Hepatocyte (in vitro differentiated cells): ENCODE measurements around the gene ZBTB7A.

ENCODE experiments used
- EZH2 ChIP-seq: fragments of 200-600 bp; sonication (generic); IDR thresholded peaks from 2 replicates; pipeline ENCODE4 v1.6.1; 2016; ENCODE audit warnings: antibody characterized with exemption, mild to moderate bottlenecking, borderline replicate concordance
- EZH2phosphoT487 ChIP-seq: fragments of 200-600 bp; sonication (generic); IDR thresholded peaks from one replicate; pipeline ENCODE4 v1.6.1; 2018; ENCODE audit warnings: antibody characterized with exemption, mild to moderate bottlenecking, low read depth, moderate library complexity; ENCODE audit not compliant: unreplicated experiment, severe bottlenecking
- TF ChIP-seq, protein P1 (sequence below): fragments of 200-600 bp; sonication (generic); IDR thresholded peaks from 2 replicates; pipeline ENCODE4 v1.5.1; 2016; ENCODE audit warnings: antibody characterized with exemption, mild to moderate bottlenecking; ENCODE audit not compliant: poor library complexity

DNA sequence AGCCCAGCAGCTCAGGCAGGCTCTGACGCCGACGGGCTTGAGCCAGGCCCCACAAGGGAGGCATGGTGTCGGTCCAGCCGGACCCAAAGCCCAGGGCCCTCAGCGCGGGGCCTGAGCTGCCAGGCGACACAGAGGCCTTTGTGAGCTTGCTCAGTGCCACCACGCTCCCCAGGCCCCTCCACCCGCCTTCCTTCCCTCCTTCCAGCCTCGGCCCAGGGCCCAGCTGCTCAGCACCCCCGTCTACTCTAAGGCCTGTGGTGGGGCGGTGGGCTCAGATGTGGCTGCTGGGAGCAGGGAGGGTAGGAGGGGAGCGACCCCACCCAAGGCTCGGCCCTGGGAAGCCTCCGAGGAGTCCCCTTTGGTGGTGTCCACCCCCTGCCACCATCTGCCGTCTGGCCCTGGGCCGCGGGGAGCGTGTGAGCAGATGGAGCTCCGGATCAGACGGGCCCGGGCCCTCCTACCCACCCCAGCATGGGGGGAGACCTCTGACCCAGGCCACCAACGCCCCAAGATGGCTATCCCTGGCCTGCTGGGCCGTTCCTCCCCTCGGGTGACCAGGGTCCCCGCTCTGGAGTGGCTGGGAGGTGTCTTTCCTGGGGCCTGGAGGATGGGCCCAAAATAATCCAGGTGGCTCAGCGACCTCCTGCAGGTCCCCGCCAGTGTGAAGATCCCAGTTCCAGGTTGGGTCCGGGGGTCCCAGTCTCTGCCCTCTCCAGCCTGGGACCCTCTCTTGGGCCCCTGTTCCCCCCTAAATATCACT is 7.8 kb downstream of the ZBTB7A start:
- TF ChIP-seq, protein P1, sequence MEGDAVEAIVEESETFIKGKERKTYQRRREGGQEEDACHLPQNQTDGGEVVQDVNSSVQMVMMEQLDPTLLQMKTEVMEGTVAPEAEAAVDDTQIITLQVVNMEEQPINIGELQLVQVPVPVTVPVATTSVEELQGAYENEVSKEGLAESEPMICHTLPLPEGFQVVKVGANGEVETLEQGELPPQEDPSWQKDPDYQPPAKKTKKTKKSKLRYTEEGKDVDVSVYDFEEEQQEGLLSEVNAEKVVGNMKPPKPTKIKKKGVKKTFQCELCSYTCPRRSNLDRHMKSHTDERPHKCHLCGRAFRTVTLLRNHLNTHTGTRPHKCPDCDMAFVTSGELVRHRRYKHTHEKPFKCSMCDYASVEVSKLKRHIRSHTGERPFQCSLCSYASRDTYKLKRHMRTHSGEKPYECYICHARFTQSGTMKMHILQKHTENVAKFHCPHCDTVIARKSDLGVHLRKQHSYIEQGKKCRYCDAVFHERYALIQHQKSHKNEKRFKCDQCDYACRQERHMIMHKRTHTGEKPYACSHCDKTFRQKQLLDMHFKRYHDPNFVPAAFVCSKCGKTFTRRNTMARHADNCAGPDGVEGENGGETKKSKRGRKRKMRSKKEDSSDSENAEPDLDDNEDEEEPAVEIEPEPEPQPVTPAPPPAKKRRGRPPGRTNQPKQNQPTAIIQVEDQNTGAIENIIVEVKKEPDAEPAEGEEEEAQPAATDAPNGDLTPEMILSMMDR = no peak
- TF ChIP-seq EZH2 = no peak
- TF ChIP-seq EZH2phosphoT487 = no peak
